GM19043 (cell line): Measurements from ENCODE around the gene LARGE1.
"Not testable (repeated sequence)": the region's sequence is repeated elsewhere in the genome, so short reads cannot be mapped to it uniquely, and the experiment has no call there.

Experiments used
- ATAC-seq: cut with Tn5 transposase; IDR thresholded peaks from one replicate; pipeline ENCODE4 v1.9.1; 2021; ENCODE audit warnings: low read depth; ENCODE audit not compliant: unreplicated experiment

The LARGE1 gene

GRCh38 chr22:33575771-33576170 is 344.5 kb downstream of the LARGE1 start:
- no peak for ATAC-seq

DNA sequence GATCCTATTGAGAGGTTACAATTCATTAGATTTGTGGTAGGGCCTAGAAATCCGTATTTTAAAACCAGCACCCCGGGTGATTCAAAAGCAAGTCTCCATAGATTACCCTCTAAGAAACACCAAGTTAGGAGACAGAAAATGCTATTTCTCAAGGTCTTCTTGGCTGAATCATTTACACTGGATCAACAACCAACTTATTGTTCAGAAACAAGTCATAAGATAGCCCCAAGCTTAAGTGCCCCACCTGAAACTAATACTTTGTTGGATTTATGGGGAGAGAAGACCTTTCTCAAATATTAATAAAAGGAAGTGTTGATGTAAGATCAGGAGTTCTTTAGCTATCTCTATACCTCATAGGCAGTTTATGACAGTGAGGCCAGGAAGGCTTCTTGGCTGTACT is 345.2 kb downstream of the LARGE1 start:
- no peak for ATAC-seq

GRCh38 chr22:33573479-33573878 is 346.8 kb downstream of the LARGE1 start:
- no peak for ATAC-seq

- ATAC-seq, result no peak
These were observed 348.2 kb downstream of the LARGE1 start for GRCh38 chr22:33572086-33572485.

DNA sequence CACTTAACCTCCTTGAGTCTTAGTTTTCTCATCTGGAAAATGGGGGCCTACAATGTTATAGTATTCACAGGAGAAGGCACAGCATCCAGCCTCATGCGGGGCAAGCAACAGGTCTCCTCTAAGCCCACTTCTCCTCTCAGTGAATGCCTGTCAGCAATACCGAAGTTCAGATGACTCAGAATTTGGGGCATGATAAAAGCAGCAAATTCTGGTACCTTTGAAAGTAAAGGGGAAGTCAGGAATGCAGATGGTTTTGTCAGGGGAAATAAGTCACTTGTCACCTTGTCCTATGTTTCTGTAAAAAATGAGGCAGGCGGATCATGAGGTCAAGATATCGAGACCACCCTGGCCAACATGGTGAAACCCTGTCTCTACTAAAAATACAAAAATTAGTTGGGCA is 350.2 kb downstream of the LARGE1 start:
- ATAC-seq, result no peak

DNA sequence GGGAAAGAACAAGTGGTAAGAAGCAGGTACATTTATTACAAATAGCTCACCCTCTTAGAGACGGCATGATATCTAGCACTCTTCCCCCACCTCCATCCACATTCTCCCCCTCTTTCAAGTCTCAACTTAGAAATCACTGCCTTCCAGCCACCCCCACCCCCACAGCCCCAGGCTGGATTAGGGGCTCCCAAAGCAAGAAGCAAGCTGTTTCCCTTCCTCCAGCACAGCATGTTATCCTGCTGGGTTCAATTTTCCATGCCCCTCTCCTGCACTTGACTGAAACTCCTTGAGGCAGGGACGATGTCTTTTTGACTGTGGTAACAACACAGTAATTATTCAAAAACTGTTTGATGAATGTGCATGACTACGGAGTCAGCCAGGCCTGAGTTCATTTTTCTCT is 350.7 kb downstream of the LARGE1 start:
- no peak for ATAC-seq

DNA sequence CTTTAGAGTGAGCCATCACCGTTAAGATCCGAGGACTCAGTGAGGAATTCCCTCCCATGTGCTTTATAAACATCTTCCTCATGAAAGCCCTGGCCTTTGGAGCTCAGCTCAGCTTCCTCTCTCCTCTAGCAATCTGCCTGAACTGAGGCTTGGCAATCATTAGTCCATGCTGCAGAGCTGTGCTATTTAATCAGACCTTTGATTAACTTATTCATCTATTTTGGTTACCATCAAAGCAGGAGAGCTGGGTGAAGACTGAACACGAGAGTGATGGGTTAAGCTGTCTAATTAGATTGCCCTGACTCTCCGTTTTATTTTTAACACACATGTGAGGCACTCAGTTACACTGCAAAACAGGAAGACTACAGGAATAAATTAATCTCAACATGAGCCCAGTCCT is 351.3 kb downstream of the LARGE1 start:
- ATAC-seq, result no peak

DNA sequence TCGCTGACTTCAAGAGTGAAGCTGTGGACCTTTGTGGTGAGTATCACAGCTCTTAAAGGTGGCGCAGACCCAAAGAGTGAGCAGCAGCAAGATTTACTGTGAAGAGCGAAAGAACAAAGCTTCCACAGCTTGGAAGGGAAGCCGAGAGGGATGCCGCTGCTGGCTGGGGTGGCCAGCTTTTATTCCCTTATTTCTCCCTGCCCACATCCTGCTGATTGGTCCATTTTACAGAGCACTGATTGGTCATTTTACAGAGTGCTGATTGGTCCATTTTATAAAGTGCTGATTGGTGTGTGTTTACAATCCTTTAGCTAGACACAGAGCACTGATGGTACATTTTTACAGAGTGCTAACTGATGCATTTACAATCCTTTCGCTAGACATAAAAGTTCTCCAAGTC is 353.8 kb downstream of the LARGE1 start:
- ATAC-seq, result not testable (repeated sequence)

DNA sequence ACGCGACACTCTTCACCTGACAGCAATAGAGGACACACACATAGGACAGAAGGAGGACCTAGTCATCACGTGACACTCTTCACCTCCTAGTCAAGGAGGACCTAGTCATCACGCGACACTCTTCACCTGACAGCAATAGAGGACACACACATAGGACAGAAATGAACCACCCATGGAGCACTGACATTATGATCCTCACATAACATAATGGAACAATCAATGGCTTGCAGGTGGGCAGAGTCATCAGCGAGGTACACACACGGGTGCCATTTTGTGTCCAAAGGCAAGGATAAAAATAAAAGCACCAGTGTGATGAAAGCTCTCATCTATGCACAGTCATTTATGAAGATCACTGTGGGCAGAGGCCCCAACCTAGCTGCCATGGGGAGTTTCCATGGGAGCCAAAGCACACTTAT is 354.7 kb downstream of the LARGE1 start:
- ATAC-seq, result no peak

GRCh38 chr22:33564683-33565082 is 355.6 kb downstream of the LARGE1 start:
- no peak for ATAC-seq

DNA sequence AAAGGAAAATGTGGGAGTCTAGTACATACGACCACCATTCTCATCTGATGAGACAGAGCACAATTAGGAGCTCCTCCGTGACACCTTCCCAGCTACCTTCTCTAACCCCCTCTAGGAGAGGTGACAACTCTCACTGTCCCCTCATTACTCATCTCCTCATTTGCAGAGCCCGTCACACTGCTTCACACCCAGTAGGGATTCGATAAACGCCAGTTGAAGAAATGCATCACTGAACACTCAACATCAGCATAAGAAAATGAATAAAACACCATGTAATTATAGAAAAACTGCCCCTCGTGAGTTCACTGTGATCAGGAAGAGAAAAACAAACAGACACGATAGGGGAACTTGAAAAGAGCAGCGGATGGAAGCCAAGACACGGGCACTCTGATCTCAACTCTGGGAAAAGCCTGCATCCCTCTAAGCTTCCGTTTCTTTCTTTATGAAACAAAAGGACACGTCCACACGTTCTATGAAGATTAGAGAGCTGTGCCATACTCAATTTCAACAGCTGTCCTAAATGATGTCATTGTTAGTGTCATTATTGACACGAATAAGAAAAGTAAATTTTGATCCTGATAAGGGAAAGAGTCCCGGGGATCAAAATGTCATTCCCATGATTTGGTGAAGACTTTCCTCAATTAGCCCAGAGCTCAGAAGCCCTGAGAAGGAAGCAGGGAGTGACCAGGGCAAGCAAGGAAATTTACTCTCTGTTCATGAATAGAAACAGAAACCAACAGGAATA is 356.9 kb downstream of the LARGE1 start:
- no peak for ATAC-seq

- ATAC-seq, result no peak
These were observed 357.8 kb downstream of the LARGE1 start for GRCh38 chr22:33562501-33562900.

DNA sequence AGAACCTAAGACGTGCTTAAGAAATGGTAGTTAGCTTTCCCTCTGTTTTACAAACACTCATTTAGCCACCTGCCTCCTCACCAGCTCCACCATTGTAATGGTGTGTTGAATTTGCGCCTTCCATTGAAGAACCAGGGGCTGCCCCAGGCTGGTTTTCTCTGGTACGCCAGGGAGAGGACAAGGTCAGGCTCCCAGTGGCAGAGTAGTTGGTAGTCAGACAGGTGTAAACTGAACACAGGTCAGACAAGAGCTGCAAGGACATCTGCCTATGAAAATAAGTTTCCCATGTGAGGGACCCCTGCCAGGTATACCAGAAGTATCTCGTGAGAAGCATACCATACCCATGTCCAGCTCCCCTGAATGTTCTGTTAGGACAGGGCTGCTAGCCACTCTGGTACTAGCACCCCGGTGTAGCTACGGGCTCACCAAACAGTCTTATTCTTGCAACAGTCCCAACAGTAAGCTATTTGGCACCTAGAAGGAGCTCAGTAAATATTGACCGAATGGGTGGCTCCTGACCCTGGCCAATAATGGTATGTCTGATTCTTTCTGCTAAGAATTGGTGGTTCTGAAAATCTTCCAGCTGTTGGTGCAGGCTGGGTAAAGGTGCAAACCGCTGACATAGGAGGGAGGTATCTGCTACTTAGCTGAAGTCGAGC is 359.0 kb downstream of the LARGE1 start:
- no peak for ATAC-seq

DNA sequence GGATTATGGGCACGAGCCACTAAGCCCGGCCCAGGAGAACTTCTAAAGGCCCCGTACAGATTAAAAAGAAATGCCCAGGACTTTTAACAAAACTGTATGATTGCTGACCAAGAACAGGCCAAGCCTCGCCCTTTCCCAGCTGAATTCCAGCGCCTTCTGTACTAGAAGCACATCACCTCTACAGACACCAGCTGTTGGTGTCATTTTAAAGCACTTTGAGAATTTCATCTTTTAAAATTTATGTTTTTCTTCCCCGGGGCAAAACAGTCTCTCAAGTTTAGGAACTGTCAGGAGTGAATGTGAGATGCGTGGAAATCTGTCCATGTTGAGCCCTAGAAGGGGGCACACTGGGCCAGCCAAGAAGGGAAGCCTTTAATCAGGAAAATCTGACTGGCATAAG is 362.4 kb downstream of the LARGE1 start:
- no peak for ATAC-seq

GRCh38 chr22:33555814-33556522 is 364.3 kb downstream of the LARGE1 start:
- ATAC-seq, result no peak

GRCh38 chr22:33553493-33553892 is 366.8 kb downstream of the LARGE1 start:
- no peak for ATAC-seq

- no peak for ATAC-seq
These were observed 375.6 kb downstream of the LARGE1 start for GRCh38 chr22:33544707-33545106.

GRCh38 chr22:33542722-33543121 is 377.6 kb downstream of the LARGE1 start:
- ATAC-seq, result no peak

GRCh38 chr22:33542153-33542552 is 378.1 kb downstream of the LARGE1 start:
- no peak for ATAC-seq

- no peak for ATAC-seq
These were observed 380.1 kb downstream of the LARGE1 start for GRCh38 chr22:33539902-33540751.
